ENCODE data around the gene ZPBP2.

Gene ZPBP2

GRCh38 chr17:39919087-39919683 is 51.2 kb downstream of the ZPBP2 start:
- no peak for DNase-seq

- DNase-seq: peak; percentile 55
Measured at GRCh38 chr17:39920218-39921210, 52.5 kb downstream of the ZPBP2 start.

GRCh38 chr17:39921323-39921722 is 53.3 kb downstream of the ZPBP2 start:
- peak; percentile 15 for DNase-seq

GRCh38 chr17:39922006-39922405 is 54.0 kb downstream of the ZPBP2 start:
- DNase-seq: no peak

- DNase-seq: no peak
Measured at GRCh38 chr17:39923230-39923629, 55.2 kb downstream of the ZPBP2 start.

GRCh38 chr17:39923836-39924690 is 56.1 kb downstream of the ZPBP2 start:
- no peak for DNase-seq

GRCh38 chr17:39924691-39925055 is 56.7 kb downstream of the ZPBP2 start:
- DNase-seq: no peak

- DNase-seq: no peak
Measured at GRCh38 chr17:39925282-39926134, 57.5 kb downstream of the ZPBP2 start.

GRCh38 chr17:39926135-39926587 is 58.2 kb downstream of the ZPBP2 start:
- DNase-seq: no peak

- peak; percentile 76 for DNase-seq
Measured at GRCh38 chr17:39926588-39927100, 58.6 kb downstream of the ZPBP2 start.
